A549 treated with dexamethasone at 1 μM for 4 hours (cell line): Measurements from ENCODE around the gene TRMT10B. TPM values are rescaled to one million over a fixed set of nuclear protein-coding genes. Genes with fewer than 3 reads are reported as not detected.

Experiments used
- total RNA-seq: library from RNA; stranded (reverse); fragments of 200-300 nt; extraction: Qiagen RNA extraction; gene quantifications from 5 replicates; pipeline ENCODE4 v1.2.3, GENCODE V29; 2022

TRMT10B gene, protein sequence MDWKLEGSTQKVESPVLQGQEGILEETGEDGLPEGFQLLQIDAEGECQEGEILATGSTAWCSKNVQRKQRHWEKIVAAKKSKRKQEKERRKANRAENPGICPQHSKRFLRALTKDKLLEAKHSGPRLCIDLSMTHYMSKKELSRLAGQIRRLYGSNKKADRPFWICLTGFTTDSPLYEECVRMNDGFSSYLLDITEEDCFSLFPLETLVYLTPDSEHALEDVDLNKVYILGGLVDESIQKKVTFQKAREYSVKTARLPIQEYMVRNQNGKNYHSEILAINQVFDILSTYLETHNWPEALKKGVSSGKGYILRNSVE
- total RNA-seq, result 4.6 to 5.8 TPM (median 5.3 TPM) in 5 replicates

DNA sequence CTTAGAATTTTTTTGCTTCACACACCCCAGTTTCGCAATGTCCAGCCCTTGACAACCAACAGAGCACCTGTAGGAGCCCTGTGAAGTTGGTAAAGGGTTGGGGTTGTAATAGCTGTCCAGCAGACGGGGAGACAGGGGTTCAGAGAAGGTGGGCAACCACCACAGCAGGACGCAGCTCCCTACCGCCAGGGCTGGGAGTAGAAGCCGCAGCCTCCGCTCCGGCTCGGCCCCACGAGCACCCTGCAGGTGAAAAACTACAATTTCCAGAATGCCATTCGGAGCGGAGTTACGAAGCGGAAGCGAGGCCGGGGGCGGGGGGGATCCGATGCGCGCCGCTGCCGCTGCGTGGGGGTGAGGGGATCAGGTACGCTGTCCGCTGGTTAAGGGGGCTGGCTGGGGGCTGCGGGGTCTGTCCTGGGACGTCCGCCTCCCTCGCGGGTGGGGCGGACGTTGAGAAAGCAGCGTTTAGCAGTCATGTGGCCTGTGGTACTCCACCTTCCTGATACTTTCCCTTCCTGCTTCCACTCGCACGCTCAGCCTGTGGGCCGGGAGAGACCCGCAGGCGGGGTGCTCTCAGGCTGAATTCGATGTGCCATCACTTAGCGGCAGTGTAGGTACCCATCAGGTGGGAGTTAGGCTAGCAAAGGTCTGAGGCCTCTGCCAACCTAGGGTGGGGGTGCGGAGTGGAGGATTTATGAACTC, at the start of gene TRMT10B:
Gene TRMT10B, plus strand, starts transcription at position 317 of the 702 bp plus-strand sequence. CDS start 8,127 bp downstream, outside the sequence.

DNA sequence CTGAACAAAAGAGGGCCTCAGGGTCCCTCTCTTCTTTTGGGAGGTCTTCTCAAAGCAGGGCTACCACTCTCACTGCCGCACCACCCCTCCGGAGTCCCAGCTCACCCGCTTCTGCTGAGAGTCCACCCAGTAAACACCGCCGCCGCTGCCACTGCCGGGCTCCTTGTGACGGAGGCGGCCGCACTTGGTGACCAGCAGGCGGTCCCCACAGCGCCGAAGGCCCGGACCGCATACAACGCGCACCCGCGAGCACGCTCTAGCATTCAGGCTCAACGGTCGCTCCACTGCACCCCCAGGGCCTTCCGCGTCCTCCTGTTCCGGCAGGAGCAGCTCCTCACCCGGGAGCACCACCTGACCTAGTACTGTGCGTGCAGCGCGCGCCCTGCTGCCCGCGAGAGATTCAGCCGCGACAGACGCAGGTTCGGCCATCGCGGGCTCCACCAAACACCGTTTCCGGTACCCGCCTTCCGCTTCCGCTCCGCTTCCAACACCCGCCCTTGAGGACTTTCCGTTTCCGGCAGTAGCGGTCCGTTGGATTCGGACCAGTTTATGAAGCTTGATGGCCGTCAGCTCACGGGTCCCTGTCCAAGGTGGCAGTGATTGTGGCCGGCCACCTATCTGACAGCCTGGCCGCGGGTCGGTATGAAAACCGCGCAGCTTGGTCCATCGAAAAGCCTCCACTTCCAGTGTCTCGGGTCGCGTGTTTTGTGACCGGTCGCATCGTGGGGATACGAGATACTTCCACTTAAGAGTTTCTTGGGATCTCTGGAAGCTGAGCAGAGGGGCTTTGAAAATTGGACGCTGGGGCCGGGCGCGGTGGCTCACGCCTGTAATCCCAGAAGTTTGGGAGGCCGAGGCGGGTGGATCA, 31.2 kb downstream of the TRMT10B start, which contains the start of gene EXOSC3:
Gene EXOSC3, minus strand, starts transcription at position 449 of the 868 bp plus-strand sequence. Its CDS starts 20 bp downstream, at position 429.

DNA sequence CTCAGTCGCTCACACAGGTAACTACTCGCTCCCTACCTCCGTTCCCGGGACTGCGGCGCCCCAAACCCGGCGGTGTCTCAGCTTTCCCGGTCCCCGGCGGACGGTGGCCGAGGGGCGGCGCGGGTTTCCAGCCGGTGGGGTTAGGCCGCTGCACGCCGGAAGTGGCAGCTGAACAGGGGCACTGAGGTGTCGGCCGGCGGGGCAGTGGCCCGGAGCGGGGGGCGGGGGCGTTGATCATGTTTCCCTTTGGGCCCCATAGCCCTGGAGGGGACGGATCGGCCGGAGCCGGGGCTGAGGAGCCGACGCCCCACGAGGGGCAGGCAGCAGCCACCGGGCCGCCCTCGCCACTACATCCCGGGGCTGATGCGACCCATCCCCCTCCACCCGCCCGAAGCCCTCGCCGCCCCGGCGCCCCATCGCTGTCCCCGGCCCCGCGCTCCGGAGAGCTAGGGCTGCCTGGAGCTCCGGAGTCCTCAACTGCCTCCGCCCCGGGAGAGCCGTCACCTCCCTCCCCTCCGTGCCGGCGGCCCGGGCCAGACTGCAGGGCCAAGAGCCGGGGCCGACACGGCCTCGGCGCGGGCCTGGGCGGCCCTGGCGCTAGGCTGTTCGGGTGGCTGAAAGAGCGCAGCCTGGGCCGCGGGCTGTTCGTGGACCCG, 47.2 kb downstream of the TRMT10B start, which contains the start of gene DCAF10:
Gene DCAF10, plus strand, starts transcription at position 167 of the 656 bp plus-strand sequence. Its CDS starts 70 bp downstream, at position 237.

Other genes with a start within 250 kb of the TRMT10B start
- 6.0 to 8.0 TPM (median 7.2 TPM) in 5 replicates for gene FBXO10, start 177.4 kb upstream of the TRMT10B start, total RNA-seq
- 301 to 345 TPM (median 322 TPM) in 5 replicates for gene TOMM5, start 161.2 kb upstream of the TRMT10B start, total RNA-seq
- gene FRMPD1, start 102.9 kb upstream of the TRMT10B start, total RNA-seq, result 0.03 to 0.07 TPM (median 0.06 TPM) in 5 replicates
- gene EXOSC3, start 31.3 kb downstream of the TRMT10B start, total RNA-seq, result 71.9 to 82.6 TPM (median 80.3 TPM) in 5 replicates
- 12.2 to 15.0 TPM (median 12.8 TPM) in 5 replicates for gene DCAF10, start 47.0 kb downstream of the TRMT10B start, total RNA-seq
- 19.8 to 25.5 TPM (median 23.9 TPM) in 5 replicates for gene SLC25A51, start 150.3 kb downstream of the TRMT10B start, total RNA-seq